Prostate gland (tissue), 2 donors: ENCODE measurements around the gene RNF224. TPM values are rescaled to one million over a fixed set of nuclear protein-coding genes. Genes with fewer than 3 reads are reported as not detected.
"Not testable (repeated sequence)": the region's sequence is repeated elsewhere in the genome, so short reads cannot be mapped to it uniquely, and the experiment has no call there.

ENCODE experiments used
- DNase-seq: peaks from one replicate; pipeline ENCODE4 v3.0.0-alpha.2; 2019; ENCODE audit warnings: low spot score
- H3K27ac ChIP-seq, 2 donors: fragments of 200-600 bp; sonication (generic); 2 replicates each; pipeline ENCODE4 v1.5.1; 2017 to 2019
- H3K27me3 ChIP-seq: fragments of 200-600 bp; sonication (generic); replicated peaks from 2 replicates; pipeline ENCODE4 v1.5.1; 2019; ENCODE audit not compliant: insufficient read depth
- H3K36me3 ChIP-seq, 2 donors: fragments of 200-600 bp; sonication (generic); 1 replicate in 1 of 2; 2 replicates in 1 of 2; pipeline versions ENCODE4 v1.5.1 to v1.8.1; 2017 to 2019
- H3K4me1 ChIP-seq: fragments of 200-600 bp; sonication (generic); replicated peaks from 2 replicates; pipeline ENCODE4 v1.5.1; 2019
- H3K4me3 ChIP-seq, 2 donors: fragments of 200-600 bp; sonication (generic); 2 replicates each; pipeline ENCODE4 v1.5.1; 2017 to 2019
- H3K9me3 ChIP-seq: fragments of 200-600 bp; sonication (generic); 2 replicates; pipeline ENCODE4 v1.5.1; 2017
- POLR2A ChIP-seq: fragments of 450-650 bp; IDR thresholded peaks from one replicate; pipeline ENCODE4 v1.6.1; 2016; ENCODE audit warnings: antibody characterized with exemption, mild to moderate bottlenecking
- POLR2AphosphoS5 ChIP-seq: sonication (generic); formaldehyde crosslinking; IDR thresholded peaks from one replicate; pipeline ENCODE4 v1.6.1; 2017; ENCODE audit warnings: antibody characterized with exemption
- WGBS: methylation state at CpG from one replicate; pipeline ENCODE4 v1.1.5; 2018; 5-methylcytosine and 5-hydroxymethylcytosine counted together
- intact Hi-C: fragments of 100-400 bp; cut with DNase I; formaldehyde crosslinking; loops from one replicate; pipeline ENCODE4 v1.14.2; 2022
- total RNA-seq, 2 donors: library from RNA; depleted of rRNA; stranded (reverse); fragments of >200 nt; gene quantifications; one replicate each; pipeline ENCODE4 v1.1.0, GENCODE V29; 2016
- TF ChIP-seq, protein P1 (sequence below), 4 experiments: fragments of 200-600 bp in 2 of 4; fragments of 450-650 bp in 2 of 4; sonication (generic) in 2 of 4; IDR thresholded peaks; 1 replicate in 3 of 4; 2 replicates in 1 of 4; pipeline ENCODE4 v1.5.1; 2016 to 2019; ENCODE audit warnings: antibody characterized with exemption in 4 of 4, mild to moderate bottlenecking in 2 of 4, moderate library complexity in 2 of 4

The RNF224 gene
- total RNA-seq, 2 donors from 2014 or later: not detected

DNA sequence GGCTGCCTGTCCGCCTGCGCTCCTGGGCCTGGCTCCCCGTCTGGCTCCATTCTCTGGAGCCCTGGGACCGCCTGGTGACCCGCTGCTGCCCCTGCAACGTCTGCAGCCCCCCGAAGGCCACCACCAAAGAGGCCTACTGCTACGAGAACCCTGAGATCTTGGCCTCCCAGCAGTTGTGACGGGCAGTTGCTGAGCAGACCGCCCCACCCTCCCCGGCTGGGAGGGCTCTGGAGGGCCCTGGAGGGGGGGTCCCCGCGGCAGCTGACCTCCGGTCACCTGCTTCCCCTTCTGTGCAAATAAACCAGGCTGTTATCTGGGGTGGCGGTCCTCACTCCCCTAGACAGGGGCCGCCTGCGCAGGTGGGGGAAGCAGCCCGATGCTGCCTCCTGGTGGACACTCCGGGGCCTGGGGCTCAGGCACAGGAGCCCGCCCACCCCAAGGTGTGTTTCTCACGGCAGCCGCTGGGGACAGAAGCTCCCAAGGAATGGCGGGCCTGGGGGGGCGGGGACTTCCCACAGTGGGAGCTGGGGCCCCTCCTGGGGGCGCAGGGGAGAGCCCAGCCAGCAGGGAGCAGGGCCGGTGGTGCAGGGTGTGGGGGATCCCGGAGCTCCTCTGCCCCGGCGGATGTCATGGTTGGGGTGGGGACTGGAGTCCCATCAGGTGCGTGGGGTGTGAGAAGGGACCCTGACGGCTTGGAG, 9.1 kb downstream of the RNF224 start:
- Histone ChIP-seq H3K4me1 (peaks cover 29% of the 10 kb centered on the region), H3K4me3 (peak overlapping the region; percentile 7 to 10), H3K27me3 (no peaks in the 10 kb centered on the region), H3K9me3 (no peaks in the 10 kb centered on the region), H3K27ac (peak overlapping the region; percentile 64 to 71), H3K36me3 (no peaks in the 10 kb centered on the region)
- intact Hi-C loops: loop anchor here (5.0 kb wide), 1 partner anchor 114 kb away; no protein-coding TSS in a partner anchor
- TF ChIP-seq POLR2A (peak; percentile 10), POLR2AphosphoS5 (peak; percentile 74)
- TF ChIP-seq, protein P1, sequence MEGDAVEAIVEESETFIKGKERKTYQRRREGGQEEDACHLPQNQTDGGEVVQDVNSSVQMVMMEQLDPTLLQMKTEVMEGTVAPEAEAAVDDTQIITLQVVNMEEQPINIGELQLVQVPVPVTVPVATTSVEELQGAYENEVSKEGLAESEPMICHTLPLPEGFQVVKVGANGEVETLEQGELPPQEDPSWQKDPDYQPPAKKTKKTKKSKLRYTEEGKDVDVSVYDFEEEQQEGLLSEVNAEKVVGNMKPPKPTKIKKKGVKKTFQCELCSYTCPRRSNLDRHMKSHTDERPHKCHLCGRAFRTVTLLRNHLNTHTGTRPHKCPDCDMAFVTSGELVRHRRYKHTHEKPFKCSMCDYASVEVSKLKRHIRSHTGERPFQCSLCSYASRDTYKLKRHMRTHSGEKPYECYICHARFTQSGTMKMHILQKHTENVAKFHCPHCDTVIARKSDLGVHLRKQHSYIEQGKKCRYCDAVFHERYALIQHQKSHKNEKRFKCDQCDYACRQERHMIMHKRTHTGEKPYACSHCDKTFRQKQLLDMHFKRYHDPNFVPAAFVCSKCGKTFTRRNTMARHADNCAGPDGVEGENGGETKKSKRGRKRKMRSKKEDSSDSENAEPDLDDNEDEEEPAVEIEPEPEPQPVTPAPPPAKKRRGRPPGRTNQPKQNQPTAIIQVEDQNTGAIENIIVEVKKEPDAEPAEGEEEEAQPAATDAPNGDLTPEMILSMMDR (IDR thresholded peaks at IDR 0.05): peak; percentile 98 to 100 (median 99)
- WGBS: 6% methylated on average over 22 of the region's 31 CpGs
- peak; percentile 88 for DNase-seq

DNA sequence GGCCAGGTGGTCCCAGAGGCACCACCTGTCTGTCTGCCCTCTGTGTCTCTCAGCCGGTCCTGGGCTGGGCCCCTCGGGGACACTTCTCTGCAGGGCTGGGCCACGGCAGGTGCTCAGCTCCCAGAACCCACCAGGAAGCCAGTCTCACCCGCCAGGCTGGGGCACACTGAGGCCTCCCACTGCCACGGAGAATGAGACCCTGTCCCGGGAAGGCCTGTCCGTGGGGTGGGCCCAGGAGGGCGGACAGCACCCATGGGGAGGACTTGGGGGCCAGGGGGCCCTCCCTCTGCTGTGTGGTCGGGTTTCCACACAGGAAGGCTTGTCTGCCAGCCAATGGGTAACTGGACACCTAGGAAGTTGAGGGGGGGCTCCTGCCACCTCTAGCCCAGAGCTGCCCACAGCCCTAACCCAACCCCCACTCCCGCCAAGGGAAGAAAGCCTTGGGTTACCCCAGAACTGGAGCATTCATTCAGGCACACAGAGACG, 9.7 kb downstream of the RNF224 start:
- DNase-seq: no peak
- Histone ChIP-seq H3K4me1 (peaks cover 29% of the 10 kb centered on the region), H3K36me3 (no peaks in the 10 kb centered on the region), H3K9me3 (no peaks in the 10 kb centered on the region), H3K4me3 (peak overlapping the region in 1 of 2 donors; percentile 7), H3K27ac (peak overlapping the region; percentile 64 to 71), H3K27me3 (no peaks in the 10 kb centered on the region)
- TF ChIP-seq POLR2AphosphoS5 (no peak), POLR2A (no peak)
- TF ChIP-seq, protein P1 (IDR thresholded peaks at IDR 0.05): no peak
- WGBS: 32% methylated on average over 6 of the region's 11 CpGs
- intact Hi-C loops: loop anchor here (5.0 kb wide), 1 partner anchor 115 kb away; no protein-coding TSS in a partner anchor

GRCh38 chr9:137237759-137238726, 10.7 kb downstream of the RNF224 start:
- intact Hi-C loops: loop anchor here (5.0 kb wide), 1 partner anchor 116 kb away; no protein-coding TSS in a partner anchor

GRCh38 chr9:137239541-137240200, 12.4 kb downstream of the RNF224 start:
- peaks cover 35% of the 10 kb centered on the region for H3K4me1 ChIP-seq
- not testable (repeated sequence) for H3K27me3 ChIP-seq, H3K9me3 ChIP-seq, DNase-seq
- H3K36me3 ChIP-seq: peaks cover 0 to 11% of the 10 kb centered on the region in 2 donors
- peak overlapping the region; percentile 68 to 70 for H3K4me3 ChIP-seq
- WGBS: 50% methylated on average over 27 of the region's 27 CpGs
- intact Hi-C loops: loop anchor here (2.0 to 5.0 kb wide), 2 partner anchors 15 to 117 kb away; partner anchors contain the start of gene NELFB
- H3K27ac ChIP-seq: peak overlapping the region; percentile 92

More at GRCh38 chr9:137237759-137238726, 10.7 kb downstream of the RNF224 start:
- TF ChIP-seq, protein P1 (IDR thresholded peaks at IDR 0.05): peak in 1 of 4 experiments; percentile 10
- TF ChIP-seq POLR2A (no peak), POLR2AphosphoS5 (peak; percentile 52)
- H3K36me3 ChIP-seq: peaks cover 0 to 4% of the 10 kb centered on the region in 2 donors
- 61% methylated on average over 13 of the region's 13 CpGs for WGBS
- no peaks in the 10 kb centered on the region for H3K27me3 ChIP-seq
- H3K4me3 ChIP-seq: no peak overlapping the region
- H3K4me1 ChIP-seq: peaks cover 35% of the 10 kb centered on the region
- DNase-seq: peak; percentile 57
- no peaks in the 10 kb centered on the region for H3K9me3 ChIP-seq
- peak overlapping the region; percentile 64 to 71 for H3K27ac ChIP-seq
